Ovary (tissue), 9 donors: Measurements from ENCODE around the gene SLC6A16. TPM values are rescaled to one million over a fixed set of nuclear protein-coding genes. Genes with fewer than 3 reads are reported as not detected.

Experiments used
- DNase-seq, 5 donors: peaks; one replicate each; pipeline ENCODE4 v3.0.0-alpha.2; 2019 to 2020
- H3K27ac ChIP-seq, 2 donors: fragments of 200-600 bp; one replicate each; pipeline versions ENCODE4 v1.5.1 to v1.8.0; 2019 to 2022
- H3K27me3 ChIP-seq: fragments of 200-600 bp; one replicate; pipeline ENCODE4 v1.8.0; 2022
- H3K36me3 ChIP-seq: fragments of 200-600 bp; sonication (generic); one replicate; pipeline ENCODE4 v1.5.1; 2019
- H3K4me1 ChIP-seq: one replicate; pipeline ENCODE4 v1.8.1; 2013; ENCODE audit warnings: mild to moderate bottlenecking, moderate library complexity; ENCODE audit not compliant: insufficient read depth
- H3K4me3 ChIP-seq: fragments of 200-600 bp; sonication (generic); one replicate; pipeline ENCODE4 v1.5.1; 2017
- H3K9me3 ChIP-seq, 2 donors: fragments of 200-600 bp in 1 of 2; sonication (generic) in 1 of 2; one replicate each; pipeline versions ENCODE4 v1.5.1 to v1.8.1; 2013 to 2019; ENCODE audit warnings: mild to moderate bottlenecking in 1 of 2, moderate library complexity in 1 of 2
- EP300 ChIP-seq: sonication (generic); formaldehyde crosslinking; IDR thresholded peaks from one replicate; pipeline ENCODE4 v1.6.1; 2017; ENCODE audit warnings: antibody characterized with exemption
- POLR2A ChIP-seq: fragments of 450-650 bp; IDR thresholded peaks from one replicate; pipeline ENCODE4 v1.6.1; 2017; ENCODE audit warnings: antibody characterized with exemption, mild to moderate bottlenecking, moderate library complexity
- WGBS, 3 donors: extraction: QIAGEN DNeasy Blood & Tissue Kit in 1 of 3; methylation state at CpG; one replicate each; pipeline versions ENCODE4 v1.1.5 to v1.1.7; 2013 to 2017; 5-methylcytosine and 5-hydroxymethylcytosine counted together
- intact Hi-C, 4 donors: fragments of 100-400 bp; cut with DNase I; formaldehyde crosslinking; loops; one replicate each; pipeline versions ENCODE4 v1.11.0 to v1.15.1; 2022 to 2023
- polyA plus RNA-seq, 2 donors: library from polyadenylated mRNA; stranded (reverse); fragments of 200-250 nt in 1 of 2; fragments of 350-450 nt in 1 of 2; fragmentation: Illumina TruSeq in 1 of 2; extraction: RNeasy Lipid Tissue Mini Kit (QIAGEN cat#74804) in 1 of 2; gene quantifications; one replicate each; pipeline ENCODE4 v1.2.3, GENCODE V29; 2013 to 2014
- total RNA-seq, 7 donors: library from RNA; depleted of rRNA in 2 of 7; stranded (reverse); fragments of >200 nt in 2 of 7; fragmentation: NEBNext Ultra II Directional in 3 of 7; extraction: Animal tissue kit (Norgen Biotek cat#: 25700) in 3 of 7; gene quantifications; one replicate each; pipeline versions ENCODE4 v1.1.0 to v1.2.4, GENCODE V29; 2016 to 2023
- TF ChIP-seq, protein P1 (sequence below), 3 donors: fragments of 450-650 bp in 2 of 3; fragments of 200-600 bp in 1 of 3; IDR thresholded peaks; one replicate each; pipeline versions ENCODE4 v1.5.1 to v1.8.0; 2016 to 2022; ENCODE audit warnings: antibody characterized with exemption in 3 of 3, mild to moderate bottlenecking in 1 of 3
- donor health status: DM: no; HTN: no; CAD: no; lungs with moderate emphysema.
- donor health status: DM: no; HTN: no; CAD: no.
- donor health status: Bipolar disorder and iron deficiency.
- donor health status: DM: yes; HTN: yes; CAD: no.
- donor health status: DM: no; HTN: no; CAD: no.
- donor health status: DM: yes; HTN: yes; CAD: no.

The SLC6A16 gene
- total and polyA plus RNA-seq, 9 donors: 1.8 to 9.3 (median 4.6) TPM

DNA sequence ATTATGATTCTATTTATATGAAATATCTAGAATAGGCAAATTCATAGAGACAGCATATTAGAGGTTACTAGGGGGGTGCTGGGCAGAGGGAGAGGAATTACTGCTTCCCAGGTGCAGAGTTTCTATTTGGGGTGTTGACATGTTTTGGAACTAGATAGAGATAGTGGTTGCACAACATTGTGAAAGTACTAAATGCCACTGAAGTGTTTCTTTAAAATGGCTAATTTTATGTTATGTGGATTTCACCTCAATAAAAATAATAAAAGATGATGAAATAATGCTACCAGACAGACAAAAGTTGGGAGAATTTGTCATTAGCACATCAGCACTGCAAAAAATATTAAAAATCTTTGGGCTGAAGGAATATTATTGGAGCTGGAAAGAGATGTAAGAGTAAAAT is 63.4 kb downstream of the SLC6A16 start:
- no peaks in the 10 kb centered on the region for H3K27me3 ChIP-seq
- H3K27ac ChIP-seq: no peak overlapping the region
- H3K4me3 ChIP-seq: no peak overlapping the region
- H3K9me3 ChIP-seq: no peaks in the 10 kb centered on the region
- TF ChIP-seq EP300 (no peak), POLR2A (no peak)
- TF ChIP-seq, protein P1, sequence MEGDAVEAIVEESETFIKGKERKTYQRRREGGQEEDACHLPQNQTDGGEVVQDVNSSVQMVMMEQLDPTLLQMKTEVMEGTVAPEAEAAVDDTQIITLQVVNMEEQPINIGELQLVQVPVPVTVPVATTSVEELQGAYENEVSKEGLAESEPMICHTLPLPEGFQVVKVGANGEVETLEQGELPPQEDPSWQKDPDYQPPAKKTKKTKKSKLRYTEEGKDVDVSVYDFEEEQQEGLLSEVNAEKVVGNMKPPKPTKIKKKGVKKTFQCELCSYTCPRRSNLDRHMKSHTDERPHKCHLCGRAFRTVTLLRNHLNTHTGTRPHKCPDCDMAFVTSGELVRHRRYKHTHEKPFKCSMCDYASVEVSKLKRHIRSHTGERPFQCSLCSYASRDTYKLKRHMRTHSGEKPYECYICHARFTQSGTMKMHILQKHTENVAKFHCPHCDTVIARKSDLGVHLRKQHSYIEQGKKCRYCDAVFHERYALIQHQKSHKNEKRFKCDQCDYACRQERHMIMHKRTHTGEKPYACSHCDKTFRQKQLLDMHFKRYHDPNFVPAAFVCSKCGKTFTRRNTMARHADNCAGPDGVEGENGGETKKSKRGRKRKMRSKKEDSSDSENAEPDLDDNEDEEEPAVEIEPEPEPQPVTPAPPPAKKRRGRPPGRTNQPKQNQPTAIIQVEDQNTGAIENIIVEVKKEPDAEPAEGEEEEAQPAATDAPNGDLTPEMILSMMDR (IDR thresholded peaks at IDR 0.05): no peak
- H3K4me1 ChIP-seq: no peaks in the 10 kb centered on the region
- H3K36me3 ChIP-seq: no peaks in the 10 kb centered on the region
- no peak for DNase-seq
- intact Hi-C loops: no loop called here

DNA sequence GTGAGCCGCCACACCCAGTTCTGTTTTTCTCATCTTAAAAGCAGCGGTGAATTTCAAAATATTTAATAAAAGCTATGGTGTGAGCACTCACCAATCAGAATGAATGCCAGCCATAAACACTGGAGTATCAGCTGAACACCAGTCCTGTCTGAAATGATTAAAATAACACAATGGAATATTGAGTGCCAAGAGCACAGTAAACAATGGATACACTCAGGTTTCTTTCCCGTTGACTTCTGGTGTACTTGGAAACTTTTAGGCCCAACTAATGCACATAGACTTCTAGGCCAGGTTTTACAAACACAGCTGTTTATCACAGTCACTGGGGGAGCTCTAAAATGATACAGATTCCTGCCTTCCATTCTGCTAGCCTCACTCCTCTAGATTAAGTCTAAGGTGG is 68.3 kb downstream of the SLC6A16 start:
- TF ChIP-seq, protein P1 (IDR thresholded peaks at IDR 0.05): no peak
- TF ChIP-seq EP300 (no peak), POLR2A (no peak)
- no peak overlapping the region for H3K27ac ChIP-seq
- H3K9me3 ChIP-seq: no peaks in the 10 kb centered on the region
- H3K4me1 ChIP-seq: no peaks in the 10 kb centered on the region
- H3K36me3 ChIP-seq: no peaks in the 10 kb centered on the region
- WGBS, 3 donors: 84 to 97% (median 87%) methylated on average over 3 of the region's 3 CpGs
- no peaks in the 10 kb centered on the region for H3K27me3 ChIP-seq
- intact Hi-C loops: no loop called here
- no peak overlapping the region for H3K4me3 ChIP-seq
- DNase-seq: no peak

DNA sequence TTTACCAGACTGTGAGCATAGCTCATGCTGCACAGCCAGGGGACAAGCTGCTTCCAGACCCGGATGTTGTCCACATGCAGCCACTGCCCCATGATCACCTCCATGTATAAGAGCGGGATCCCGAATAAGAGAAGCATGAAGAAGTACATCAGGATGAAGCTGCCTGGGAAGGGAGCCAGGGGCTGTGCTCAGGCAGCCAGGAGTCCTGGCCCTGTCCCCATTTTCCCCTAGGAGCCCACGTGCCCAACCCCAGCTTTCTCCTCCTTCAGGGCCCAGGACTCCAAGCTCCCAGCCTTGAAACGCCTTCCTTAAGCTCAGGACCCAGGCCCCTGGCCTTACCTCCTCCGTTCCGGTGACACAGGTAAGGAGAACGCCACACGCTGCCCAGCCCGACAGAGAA is 69.3 kb downstream of the SLC6A16 start:
- no peak overlapping the region for H3K4me3 ChIP-seq
- TF ChIP-seq, protein P1 (IDR thresholded peaks at IDR 0.05): no peak
- TF ChIP-seq EP300 (no peak), POLR2A (no peak)
- no peak overlapping the region for H3K27ac ChIP-seq
- H3K36me3 ChIP-seq: no peaks in the 10 kb centered on the region
- WGBS, 3 donors: 70 to 88% (median 78%) methylated on average over 9 to 10 of the region's 10 CpGs
- no peaks in the 10 kb centered on the region for H3K27me3 ChIP-seq
- H3K9me3 ChIP-seq: no peaks in the 10 kb centered on the region
- DNase-seq: no peak
- intact Hi-C loops: no loop called here
- H3K4me1 ChIP-seq: no peaks in the 10 kb centered on the region

DNA sequence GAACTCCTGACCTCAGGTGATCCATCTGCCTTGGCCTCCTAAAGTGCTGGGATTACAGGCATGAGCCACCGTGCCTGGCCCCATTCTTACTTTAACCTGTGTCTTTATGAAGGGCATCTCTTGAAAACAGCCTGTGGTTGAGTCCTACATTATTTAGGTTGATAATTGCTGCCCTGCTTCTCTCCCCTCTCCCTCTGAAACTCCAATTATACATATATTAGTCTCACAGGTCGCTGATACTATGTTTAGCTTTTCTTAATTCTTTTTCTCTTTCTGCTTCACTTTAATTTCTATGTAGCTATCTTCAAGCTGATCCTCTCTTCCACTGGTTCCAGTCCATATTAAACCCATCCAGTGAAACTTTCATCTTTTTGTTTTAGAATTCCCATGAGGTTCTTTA is 75.1 kb downstream of the SLC6A16 start:
- no peak overlapping the region for H3K4me3 ChIP-seq
- TF ChIP-seq EP300 (no peak), POLR2A (no peak)
- TF ChIP-seq, protein P1 (IDR thresholded peaks at IDR 0.05): no peak
- no peaks in the 10 kb centered on the region for H3K27me3 ChIP-seq
- 83 to 91% (median 86%) methylated on average over 2 of the region's 2 CpGs for WGBS, 3 donors
- H3K36me3 ChIP-seq: no peaks in the 10 kb centered on the region
- intact Hi-C loops: no loop called here
- DNase-seq: no peak
- no peak overlapping the region for H3K27ac ChIP-seq
- no peaks in the 10 kb centered on the region for H3K9me3 ChIP-seq
- no peaks in the 10 kb centered on the region for H3K4me1 ChIP-seq

DNA sequence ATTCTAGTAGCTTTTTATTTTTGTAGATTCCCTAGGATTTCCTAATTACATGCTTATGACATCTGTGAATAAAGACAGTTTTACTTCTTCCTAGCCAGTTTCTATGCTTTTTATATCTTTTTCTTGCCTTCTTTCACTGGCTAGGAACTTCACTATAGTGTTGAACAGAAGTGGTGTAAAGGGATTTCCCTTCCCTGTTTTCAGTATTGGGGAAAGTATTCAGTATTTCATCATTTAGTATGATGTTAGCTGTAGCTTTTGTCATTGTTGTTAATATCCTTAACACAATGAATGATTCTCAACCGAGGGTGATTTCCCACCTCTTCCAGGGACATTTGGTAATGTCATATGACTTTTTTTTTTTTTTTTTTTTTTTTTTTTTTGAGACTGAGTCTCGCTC is 77.3 kb downstream of the SLC6A16 start:
- no peaks in the 10 kb centered on the region for H3K27me3 ChIP-seq
- intact Hi-C loops: no loop called here

More for the DNA sequence above, 77.3 kb downstream of the SLC6A16 start:
- no peak for TF ChIP-seq EP300
- no peak for TF ChIP-seq POLR2A
- TF ChIP-seq, protein P1 (IDR thresholded peaks at IDR 0.05): no peak
- WGBS, 3 donors: 56 to 73% (median 68%) methylated on average over 2 of the region's 2 CpGs
- no peak overlapping the region for H3K4me3 ChIP-seq
- H3K36me3 ChIP-seq: no peaks in the 10 kb centered on the region
- no peak overlapping the region for H3K27ac ChIP-seq
- no peak for DNase-seq
- no peaks in the 10 kb centered on the region for H3K4me1 ChIP-seq
- no peaks in the 10 kb centered on the region for H3K9me3 ChIP-seq
